ENCODE measurements around the gene MAML2.

The MAML2 gene

DNA sequence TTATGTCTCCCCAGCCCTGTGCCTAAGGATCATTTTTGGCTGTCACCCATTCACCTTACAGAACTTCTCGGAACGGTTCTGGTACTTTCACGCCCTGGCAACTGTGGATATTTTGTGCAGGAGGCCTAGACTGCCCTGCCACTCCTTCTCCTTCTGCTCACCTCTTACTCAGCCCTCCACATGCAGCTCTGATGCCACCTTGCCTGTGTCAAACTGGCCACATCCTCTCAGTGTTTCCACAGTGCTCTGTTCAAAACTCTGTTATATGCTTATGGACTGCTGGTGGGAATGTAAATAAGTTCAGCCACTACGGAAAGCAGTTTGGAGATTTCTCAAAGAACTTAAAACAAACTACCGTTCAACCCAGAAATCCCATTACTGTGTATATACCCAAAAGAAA is 318.3 kb downstream of the MAML2 start:
- DNase-seq, result no peak

DNA sequence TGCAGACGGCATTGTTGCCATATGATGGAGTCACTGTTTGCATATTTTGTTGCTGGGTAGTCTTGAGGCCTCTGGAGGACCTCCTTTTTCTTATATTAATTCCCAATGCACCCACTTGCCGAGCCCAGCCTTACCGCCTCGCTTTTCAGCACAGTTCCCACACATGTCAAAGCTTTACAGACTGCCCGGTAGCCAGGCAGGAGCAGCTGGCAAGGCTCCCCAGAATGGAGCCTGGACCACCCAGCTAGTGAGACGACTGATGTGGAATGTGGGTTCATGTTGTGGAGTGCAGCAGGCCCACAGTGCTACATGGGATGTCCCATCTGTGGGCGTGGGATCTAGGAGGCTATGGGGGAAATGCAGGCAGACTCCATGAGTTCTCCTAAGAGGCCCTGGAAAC is 319.7 kb downstream of the MAML2 start:
- peak; percentile 48 for DNase-seq

DNA sequence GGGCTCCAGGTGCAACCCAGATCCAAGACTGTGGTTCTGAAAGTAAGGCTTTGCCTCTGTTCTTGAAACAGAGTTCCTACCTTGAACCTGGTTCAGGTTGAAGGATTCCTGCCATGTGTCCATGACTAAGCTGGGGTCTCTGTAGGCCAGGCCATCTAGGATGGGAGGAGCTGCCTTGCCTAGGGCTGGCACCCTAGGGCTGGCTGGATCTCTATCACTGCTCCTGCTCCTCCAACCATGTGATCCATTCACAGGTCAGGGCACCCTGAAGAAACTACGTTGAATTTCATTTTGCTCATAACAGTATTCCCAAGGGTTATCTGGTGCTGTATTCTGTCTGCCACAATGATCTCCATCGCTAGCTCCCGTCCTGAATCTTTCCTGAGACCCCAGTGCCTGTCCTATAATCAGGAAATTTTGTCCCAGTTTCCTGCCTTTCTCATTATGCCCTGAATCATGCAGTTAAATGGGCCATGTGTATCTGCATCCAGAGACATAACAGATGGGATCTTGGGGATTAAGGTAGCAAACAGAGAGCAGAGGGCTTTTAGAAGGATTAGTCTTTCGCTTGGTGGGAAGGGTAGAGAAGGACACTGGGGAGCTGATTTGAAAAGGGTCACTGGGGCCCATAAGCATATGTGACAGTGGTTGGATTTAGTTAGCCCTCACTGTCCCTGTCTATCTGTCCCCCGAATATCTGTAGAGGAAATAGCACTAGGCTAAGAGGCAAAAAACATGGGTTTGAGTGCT is 320.9 kb downstream of the MAML2 start:
- no peak for DNase-seq

DNA sequence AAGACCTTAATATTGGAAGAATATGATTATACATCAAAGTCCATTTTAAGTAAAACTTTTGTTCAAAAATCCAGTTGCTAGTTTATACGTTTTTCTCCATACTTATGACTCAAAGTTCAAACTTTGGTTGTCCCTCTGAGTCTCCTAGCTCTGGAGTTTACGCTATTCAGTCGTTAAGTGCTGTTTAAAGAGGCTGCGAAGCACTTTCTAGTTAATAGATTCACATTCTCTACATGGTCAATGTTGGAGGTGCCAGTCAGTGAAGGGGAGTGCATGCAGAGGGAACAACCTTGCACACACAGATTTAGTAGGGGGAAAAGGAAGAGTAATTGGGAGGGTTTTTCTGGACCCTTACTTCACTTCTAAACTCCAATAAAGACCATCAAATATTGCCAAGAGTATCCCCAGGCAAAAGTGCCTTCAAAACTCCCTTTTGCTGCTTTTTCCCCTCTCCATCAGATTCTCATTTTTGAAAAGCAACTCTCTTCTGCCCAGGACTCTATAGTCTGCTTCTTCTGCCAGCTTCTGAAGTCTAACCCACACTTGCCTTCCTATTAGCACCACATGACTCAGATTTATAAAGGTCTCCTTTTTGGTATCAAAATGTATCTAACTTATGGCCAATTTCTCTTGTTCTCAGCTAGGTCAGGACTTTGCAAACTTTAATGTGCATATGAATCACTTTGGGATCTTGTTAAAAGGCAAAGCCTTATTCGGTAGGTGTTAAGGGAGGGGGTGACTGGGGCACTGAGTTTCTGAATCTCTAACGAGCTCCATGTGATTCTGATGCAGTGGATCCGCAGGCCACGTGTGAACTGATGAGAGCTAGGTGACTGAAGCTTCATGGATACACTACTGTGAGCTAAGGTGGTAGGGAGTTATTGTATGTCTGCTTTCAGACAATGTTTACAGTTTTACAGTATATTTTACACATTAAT is 322.9 kb downstream of the MAML2 start:
- no peak for DNase-seq

DNA sequence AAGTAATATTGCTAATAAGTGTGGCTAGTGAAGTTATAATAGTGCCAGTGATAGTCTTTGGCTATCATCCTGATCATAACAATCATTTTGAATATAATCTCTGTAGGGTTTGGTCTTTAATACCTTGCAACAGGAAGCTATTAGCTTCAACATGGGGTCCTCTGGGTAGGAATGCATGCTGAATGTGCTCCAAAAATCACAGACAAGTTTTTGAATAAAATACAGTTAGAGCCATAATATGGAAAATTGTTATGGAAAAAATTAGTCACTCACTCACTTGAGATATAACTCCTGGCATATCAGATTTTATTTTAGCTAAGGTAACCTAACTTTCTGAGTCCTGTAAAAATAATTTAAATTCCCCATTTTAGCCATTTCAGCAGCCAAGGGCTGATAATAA is 323.7 kb downstream of the MAML2 start:
- DNase-seq, result no peak

DNA sequence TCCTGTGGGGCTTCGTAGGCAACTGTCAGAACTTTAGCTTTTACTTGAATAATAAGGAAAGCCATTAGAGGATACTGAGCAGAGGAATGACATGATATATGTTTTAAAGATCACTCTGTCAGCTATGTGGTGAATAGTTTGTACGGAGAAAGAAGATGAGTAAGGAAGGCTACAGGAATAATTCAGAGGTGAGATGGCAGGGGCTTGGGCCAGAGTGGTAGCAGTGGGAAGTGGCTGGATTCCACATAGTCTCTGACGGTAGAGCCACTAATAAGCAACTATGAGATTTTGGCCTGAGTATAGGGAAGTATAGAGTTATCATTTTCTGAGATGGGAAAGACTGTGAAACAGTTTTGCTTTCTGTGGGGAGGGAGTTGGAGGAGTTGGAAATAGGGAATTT is 325.1 kb downstream of the MAML2 start:
- DNase-seq, result no peak

DNA sequence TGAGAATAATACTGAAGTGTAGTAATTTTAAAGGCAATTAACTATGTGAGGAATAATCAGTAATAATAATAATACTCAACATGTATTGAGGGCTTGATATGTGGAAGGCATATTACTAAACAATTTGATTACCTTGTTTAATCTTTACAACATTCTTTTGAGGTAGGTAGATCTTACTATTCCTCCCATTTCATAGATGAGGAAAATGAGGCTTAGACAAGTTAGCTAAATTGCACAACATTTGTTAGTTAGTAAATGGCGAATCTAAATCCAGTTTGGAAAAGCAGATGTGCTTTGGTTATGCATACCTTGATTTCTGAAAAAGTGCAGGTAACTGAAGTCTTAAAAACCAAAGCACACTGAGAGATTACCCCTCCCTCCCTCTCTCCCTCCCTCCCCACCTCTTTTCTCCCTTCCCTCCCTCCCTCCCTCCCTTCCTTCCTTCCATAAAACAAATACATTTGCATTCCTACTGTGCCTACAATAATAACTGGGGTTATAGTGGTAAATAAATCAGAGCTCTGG is 326.0 kb downstream of the MAML2 start:
- no peak for DNase-seq

DNA sequence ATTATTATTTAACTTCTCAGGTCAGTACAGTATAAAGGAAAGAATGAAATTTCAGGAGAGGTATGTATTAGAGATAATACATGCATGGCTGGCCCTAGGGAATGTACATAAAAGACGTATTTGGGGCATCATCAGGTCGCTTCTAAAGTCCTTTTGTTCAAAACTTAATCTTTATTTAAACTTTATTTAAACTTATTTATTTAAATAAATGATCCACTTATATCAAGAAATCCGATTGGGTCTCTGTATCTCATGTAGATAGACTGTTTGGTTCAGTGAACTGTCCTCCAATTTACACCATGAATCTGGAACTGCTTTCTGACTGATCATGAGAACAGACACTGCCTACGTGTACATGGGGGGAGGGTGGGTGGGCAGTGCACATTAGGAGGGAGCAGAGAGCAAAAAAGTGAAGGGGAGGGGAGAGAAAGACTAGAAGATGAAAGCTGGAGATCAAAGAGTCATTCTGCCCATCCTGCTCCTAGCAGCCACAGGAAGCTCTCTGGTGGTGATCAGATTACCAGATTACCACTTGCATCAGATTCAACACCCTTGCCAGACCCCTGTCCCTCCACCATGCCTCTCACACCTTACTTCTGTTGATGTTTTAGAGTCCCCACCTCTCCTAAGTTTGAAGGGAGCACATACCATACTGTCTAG is 327.0 kb downstream of the MAML2 start:
- DNase-seq, result no peak

DNA sequence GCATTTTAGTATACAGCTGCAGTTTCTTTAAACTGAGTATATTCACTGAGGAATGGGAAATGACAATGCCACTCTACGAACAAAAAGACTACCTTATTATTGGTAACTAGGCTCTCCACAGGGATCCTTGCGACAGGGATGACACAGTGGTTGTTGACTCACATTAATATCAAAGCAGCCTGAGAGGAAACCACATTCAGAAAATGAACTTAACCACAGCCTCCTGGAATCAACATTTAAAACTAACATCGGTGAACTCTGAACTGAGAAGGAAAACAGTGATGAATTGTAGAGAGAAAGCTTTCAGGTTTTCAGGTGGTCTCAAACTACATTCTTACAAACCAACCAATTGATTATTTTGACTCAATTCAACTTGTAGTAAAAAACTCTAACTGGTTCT is 328.8 kb downstream of the MAML2 start:
- no peak for DNase-seq

DNA sequence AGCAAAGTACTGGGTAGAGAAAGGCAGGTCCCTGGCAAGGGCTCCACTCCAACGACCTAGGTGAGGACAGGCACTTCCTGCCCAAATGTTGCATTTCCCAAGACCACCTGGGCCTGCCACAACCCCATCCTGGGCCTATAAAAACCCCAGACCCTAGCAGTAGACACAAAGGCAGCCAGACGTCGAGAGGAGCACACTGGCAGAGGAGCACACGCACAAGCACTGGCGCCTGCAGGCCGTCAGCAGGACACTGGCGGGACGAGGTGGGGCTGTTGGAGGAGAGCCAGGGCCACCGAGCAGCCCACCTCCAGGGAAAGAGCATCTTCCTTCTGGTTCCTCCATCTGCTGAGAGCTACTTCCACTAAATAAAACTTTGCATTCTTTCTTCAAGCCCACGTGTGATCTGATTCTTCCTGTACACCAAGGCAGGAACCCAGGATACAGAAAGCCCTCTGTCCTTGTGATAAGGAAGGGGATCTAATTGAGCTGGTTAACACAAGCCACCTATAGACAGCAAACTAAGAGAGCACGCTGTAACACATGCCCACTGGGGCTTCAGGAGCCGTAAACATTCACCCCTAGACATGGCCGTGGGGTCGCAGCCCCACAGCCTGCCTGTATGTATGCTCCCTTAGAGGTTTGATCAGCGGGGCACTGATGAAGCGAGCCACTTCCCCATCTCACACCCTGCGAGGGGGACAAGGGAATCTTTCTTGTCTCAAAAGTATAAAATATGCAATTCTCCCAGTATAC is 329.4 kb downstream of the MAML2 start:
- DNase-seq, result no peak

DNA sequence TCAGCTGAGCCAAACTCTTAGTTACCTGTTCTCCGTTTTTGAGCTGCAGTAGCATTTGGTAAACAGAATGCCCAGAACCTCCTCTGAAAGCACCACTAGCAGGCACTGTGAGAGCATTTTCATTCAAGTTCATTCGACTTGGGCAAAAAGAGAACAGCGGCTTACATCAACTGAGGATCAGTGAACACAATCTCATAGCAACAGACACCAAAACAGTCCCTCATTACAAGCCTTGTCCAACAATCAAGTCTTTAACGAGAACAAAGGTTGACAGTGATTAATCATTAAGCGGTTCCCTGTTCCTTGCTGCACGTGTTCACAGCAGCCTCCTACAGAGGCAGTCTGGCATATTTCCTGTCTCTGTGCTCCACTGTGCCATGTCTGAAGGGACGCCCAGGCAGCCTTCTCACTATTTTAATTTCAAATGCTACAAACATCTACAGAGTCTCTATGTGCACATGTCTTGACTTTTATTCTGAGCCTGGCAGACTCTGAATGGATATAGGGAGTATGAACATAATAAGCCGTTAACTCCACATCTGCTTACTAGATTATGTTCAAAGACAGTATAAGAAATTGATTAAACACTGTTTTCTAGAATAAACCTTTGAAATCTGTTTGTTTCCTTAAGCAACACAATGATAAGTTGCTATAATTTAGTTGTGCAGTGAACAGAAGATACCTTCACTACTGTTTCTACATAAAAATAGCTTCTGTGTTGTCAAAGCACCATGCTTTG is 330.7 kb downstream of the MAML2 start:
- DNase-seq, result peak; percentile 51

DNA sequence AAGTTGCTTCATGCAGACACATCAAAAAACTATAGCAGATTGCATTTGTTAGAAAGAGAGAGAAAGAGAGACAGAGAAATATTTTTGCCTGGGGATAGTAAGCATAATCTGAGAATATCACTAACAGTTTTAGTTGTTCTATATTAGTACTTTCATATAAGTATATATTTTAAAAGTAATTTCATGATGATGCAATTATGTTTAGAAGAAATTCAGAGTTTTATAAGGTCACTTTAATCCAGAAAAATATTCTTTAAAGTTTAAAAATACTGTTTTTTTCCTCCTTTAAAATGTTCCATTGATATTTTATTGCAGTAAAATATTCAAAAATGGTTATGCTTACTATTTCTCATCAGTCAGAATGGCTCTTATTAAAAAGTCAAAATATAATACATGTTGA is 332.3 kb downstream of the MAML2 start:
- no peak for DNase-seq

DNA sequence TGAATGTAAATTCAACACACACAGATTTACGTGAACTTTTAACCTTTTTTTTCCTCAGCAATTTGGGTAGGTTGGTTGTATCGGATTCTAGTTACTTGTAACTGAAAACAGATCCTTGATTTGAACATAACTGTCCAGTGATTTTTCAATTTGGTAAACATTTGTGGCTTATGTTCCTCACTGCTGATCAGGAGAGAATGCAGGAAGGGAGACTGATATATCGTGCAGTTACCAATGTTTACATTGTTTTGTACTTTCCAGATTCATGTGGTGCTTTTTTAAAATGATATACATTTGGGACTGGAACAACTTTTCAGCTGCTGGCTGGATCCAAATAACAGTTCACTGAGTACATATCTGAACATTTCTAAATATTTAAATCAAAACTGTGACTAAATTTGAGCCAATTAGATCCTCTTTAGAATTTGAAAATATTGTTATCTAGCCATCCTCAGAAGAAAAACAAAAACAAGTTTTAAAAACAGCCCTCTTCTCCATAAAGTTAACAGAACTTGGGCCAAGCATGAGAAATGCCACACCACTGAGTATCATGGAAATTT is 334.8 kb downstream of the MAML2 start:
- DNase-seq, result no peak

DNA sequence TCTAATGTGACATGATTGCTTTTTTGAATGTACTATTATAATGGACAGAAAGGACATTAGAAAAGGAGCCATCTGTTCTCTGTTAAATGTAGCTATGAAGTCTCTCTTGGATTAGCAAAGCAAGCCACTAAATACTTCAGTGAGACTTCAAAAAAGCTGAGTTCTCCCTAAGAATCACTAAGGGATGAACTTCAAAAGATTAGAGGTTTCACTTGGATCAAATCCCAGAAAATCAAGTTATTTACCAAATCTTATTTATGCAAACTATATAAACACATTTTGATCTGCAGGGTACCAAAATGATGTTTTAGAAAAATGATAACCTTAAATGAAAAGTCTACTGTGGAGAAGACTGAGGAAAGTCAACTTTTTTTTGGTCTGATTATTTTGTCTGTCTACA is 337.0 kb downstream of the MAML2 start:
- no peak for DNase-seq

DNA sequence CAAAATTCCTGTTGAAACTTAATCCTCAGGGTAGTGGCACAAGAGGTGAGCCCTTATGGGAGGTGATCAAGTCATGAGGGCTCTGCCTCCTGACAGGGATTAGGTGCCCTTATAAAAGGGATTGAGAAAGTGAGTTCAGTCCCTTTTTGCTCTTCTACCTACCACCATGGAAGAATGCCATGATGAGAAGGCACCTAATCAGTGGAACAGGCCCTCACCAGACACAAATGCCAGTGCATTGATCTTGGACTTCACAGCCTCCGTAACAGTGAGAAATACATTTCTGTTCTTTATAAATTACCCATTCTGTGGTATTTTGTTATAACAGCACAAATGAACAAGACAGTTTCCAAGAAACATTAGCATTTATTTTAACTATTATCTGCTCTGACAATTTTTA is 338.1 kb downstream of the MAML2 start:
- no peak for DNase-seq

DNA sequence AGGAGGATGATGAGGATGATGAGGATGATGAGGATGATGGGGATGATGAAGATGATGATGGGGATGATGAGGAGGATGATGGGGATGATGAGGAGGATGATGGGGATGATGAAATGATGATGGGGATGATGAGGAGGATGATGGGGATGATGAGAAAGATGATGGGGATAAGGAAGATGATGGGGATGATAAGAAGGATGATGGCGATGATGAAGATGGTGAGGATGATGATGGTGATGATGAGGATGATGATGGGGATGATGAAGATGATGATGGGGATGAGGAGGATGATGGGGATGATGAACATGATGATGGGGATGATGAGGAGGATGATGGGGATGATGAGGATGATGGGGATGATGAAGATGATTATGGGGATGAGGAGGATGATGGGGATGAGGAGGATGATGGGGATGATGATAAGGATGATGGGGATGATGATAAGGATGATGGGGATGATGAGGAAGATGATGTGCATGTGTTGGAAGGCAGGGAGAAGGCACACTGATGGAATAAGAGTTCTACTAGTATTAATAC is 340.2 kb downstream of the MAML2 start:
- DNase-seq, result no peak

DNA sequence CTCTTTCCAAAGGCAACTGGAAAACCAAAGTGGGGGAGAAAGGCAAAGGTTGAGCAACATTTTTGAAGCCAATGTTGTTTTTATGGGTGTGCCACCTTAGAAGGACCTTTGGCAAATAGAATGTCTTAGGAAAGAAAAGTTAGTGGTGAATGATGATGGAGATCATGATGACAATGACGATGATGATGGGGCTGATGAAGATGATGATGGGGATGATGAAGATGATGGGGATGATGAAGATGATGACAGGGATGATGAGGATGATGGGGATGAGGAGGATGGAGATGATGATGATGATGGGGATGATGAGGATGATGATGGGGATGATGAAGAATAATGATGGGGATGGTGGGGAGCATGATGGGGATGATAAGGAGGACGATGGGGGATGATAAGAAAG is 340.7 kb downstream of the MAML2 start:
- DNase-seq, result no peak

DNA sequence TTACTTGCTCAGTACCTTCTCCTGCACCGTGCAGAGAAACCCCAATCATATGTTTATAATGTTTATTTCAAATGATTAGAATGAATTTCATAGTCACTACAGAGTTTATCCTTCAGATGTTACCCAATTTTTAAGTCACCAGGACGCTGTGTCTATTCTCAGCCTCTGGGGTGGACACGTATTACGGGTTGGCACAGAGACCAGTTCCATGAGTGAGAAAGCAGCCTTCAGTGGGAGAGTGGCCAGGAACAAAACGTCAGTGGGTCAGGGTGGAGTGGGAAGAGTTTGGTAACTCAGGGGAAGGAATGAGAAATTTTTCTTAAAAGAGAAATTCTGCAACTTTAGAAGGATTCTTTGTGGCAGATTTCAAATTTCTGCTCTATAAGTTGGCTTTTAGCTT is 342.0 kb downstream of the MAML2 start:
- DNase-seq, result peak; percentile 87

DNA sequence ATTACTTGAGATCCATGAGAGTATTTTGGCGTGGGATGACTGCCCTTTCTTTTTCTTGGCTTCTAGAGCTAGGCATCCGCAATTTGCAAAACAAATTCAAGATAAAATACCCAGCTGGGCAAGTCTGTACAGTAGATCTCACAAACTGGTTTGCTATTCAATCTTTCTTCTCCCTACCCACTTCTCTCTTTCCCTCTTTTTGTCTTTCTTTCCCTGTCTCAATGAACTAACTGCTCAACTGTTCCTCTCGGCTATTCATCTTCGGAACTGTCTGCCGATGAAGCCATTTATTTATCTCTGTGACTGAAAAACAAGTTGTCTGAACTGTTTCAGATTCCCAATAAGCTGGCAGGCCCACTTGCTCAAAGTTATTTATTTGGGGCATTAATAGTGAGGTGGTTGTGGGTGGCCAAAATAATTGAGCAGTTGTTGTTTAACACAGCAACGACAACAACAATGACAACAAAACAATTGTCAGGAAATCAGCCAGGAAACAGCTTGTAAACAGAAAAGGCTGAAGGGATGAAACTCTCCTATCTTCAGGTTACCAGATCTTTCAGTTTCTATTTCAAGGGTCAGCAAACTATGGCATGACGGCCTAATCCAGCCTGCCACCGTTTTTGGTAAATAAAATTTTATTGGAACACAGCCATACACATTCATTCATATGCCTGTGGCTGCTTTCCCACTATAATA is 343.1 kb downstream of the MAML2 start:
- no peak for DNase-seq

DNA sequence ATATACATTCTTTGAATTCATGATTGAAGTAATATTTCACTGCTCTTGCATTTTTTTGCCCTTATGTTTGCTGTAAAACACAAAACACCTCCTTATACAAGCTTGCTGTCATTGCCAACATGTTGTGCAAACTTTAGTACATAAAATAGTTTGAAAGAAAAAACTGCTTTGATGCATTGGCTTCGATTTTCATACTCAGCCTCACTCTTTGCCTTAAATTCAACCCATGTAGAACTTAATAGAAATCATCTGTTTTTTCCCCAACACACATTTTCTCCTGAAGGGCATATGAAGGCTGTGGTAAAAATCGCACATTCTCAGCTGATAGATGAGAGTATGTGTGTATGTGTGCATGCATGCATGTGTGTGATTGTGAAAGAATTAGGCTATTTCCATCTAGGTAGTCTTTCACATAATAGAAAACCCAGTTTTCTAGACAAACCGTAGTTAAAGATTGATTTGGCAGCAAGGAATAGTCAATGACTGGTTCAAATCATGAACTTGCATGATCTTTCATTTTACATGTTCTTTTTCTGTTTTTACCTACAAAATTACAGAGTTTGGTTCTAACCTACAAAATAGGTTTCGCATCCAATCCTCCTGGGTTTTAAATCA is 346.3 kb downstream of the MAML2 start:
- DNase-seq, result no peak

Measured in femur (tissue), 1 donor.